H9 (cell line): ENCODE results near the gene RALGAPA2. TPM values are rescaled to one million over a fixed set of nuclear protein-coding genes. Genes with fewer than 3 reads are reported as not detected.

ENCODE experiments used
- DNase-seq: peaks from one replicate; pipeline ENCODE4 v3.0.0-alpha.2; 2017
- H2AFZ ChIP-seq: one replicate; pipeline ENCODE4 v1.6.1; 2013; ENCODE audit warnings: mild to moderate bottlenecking, low read length, control low read depth, moderate library complexity
- H2AK5ac ChIP-seq: 2 replicates; pipeline ENCODE4 v1.6.1; 2013; ENCODE audit warnings: low read length, control low read depth, mixed read lengths; ENCODE audit not compliant: insufficient read length
- H2BK120ac ChIP-seq: one replicate; pipeline ENCODE4 v1.6.1; 2013; ENCODE audit warnings: low read depth, mild to moderate bottlenecking, low read length, control low read depth, inconsistent platforms; ENCODE audit not compliant: poor library complexity, severe bottlenecking
- H2BK12ac ChIP-seq: 2 replicates; pipeline ENCODE4 v1.6.1; 2013; ENCODE audit warnings: low read length, control low read depth, mixed read lengths, low read depth; ENCODE audit not compliant: insufficient read length
- H2BK15ac ChIP-seq: 2 replicates; pipeline ENCODE4 v1.6.1; 2013; ENCODE audit warnings: low read depth, low read length, control low read depth
- H2BK20ac ChIP-seq: one replicate; pipeline ENCODE4 v1.6.1; 2013; ENCODE audit warnings: low read depth, mild to moderate bottlenecking, low read length, control low read depth, inconsistent platforms; ENCODE audit not compliant: poor library complexity, severe bottlenecking
- H2BK5ac ChIP-seq: 2 replicates; pipeline ENCODE4 v1.6.1; 2013; ENCODE audit warnings: low read length, control low read depth, mixed read lengths; ENCODE audit not compliant: insufficient read length
- H3K14ac ChIP-seq: 2 replicates; pipeline ENCODE4 v1.6.1; 2013; ENCODE audit warnings: low read length, control low read depth; ENCODE audit not compliant: insufficient read depth
- H3K18ac ChIP-seq: 2 replicates; pipeline ENCODE4 v1.6.1; 2013; ENCODE audit warnings: low read depth, mild to moderate bottlenecking, mixed read lengths, low read length, control low read depth; ENCODE audit not compliant: insufficient read length
- H3K23ac ChIP-seq: 2 replicates; pipeline ENCODE4 v1.6.1; 2013; ENCODE audit warnings: low read length, control low read depth, mixed read lengths, low read depth; ENCODE audit not compliant: insufficient read length
- H3K23me2 ChIP-seq: 2 replicates; pipeline ENCODE4 v1.6.1; 2013; ENCODE audit warnings: low read depth, mild to moderate bottlenecking, mixed read lengths, low read length, control low read depth; ENCODE audit not compliant: insufficient read length, poor library complexity, severe bottlenecking
- H3K27ac ChIP-seq: 2 replicates; pipeline ENCODE4 v1.5.1; 2013; ENCODE audit warnings: low read length, control low read depth, mixed read lengths, low read depth; ENCODE audit not compliant: insufficient read length
- H3K27me3 ChIP-seq: 2 replicates; pipeline ENCODE4 v1.6.1; 2013; ENCODE audit warnings: low read length, control low read depth, inconsistent platforms; ENCODE audit not compliant: insufficient read depth
- H3K4ac ChIP-seq: 2 replicates; pipeline ENCODE4 v1.6.1; 2013; ENCODE audit warnings: low read depth, mild to moderate bottlenecking, control low read depth, inconsistent platforms, low read length, moderate library complexity
- H3K4me1 ChIP-seq: 2 replicates; pipeline ENCODE4 v1.6.1; 2013; ENCODE audit warnings: low read length, control low read depth, inconsistent platforms; ENCODE audit not compliant: insufficient read depth
- H3K4me2 ChIP-seq: 2 replicates; pipeline ENCODE4 v1.6.1; 2013; ENCODE audit warnings: low read length, control low read depth, mixed read lengths; ENCODE audit not compliant: insufficient read length, insufficient read depth
- H3K56ac ChIP-seq: 2 replicates; pipeline ENCODE4 v1.6.1; 2013; ENCODE audit warnings: low read depth, mild to moderate bottlenecking, mixed read lengths, low read length, control low read depth; ENCODE audit not compliant: insufficient read length
- H3K79me1 ChIP-seq: 2 replicates; pipeline ENCODE4 v1.6.1; 2013; ENCODE audit warnings: low read depth, mild to moderate bottlenecking, moderate library complexity, low read length, control low read depth, inconsistent platforms; ENCODE audit not compliant: insufficient read depth, poor library complexity, severe bottlenecking
- H3K79me2 ChIP-seq: 2 replicates; pipeline ENCODE4 v1.6.1; 2013; ENCODE audit warnings: low read length, control low read depth, inconsistent platforms; ENCODE audit not compliant: insufficient read depth
- H3K9ac ChIP-seq: 2 replicates; pipeline ENCODE4 v1.6.1; 2013; ENCODE audit warnings: low read length, control low read depth, mixed read lengths; ENCODE audit not compliant: insufficient read length; ENCODE audit errors: extremely low read depth
- H3K9me3 ChIP-seq: one replicate; pipeline ENCODE4 v1.6.1; 2013; ENCODE audit warnings: low read depth, low read length, inconsistent platforms; ENCODE audit not compliant: control insufficient read depth
- H3T11ph ChIP-seq: one replicate; pipeline ENCODE4 v1.6.1; 2013; ENCODE audit warnings: mild to moderate bottlenecking, low read length, control low read depth, inconsistent platforms
- H4K20me1 ChIP-seq: one replicate; pipeline ENCODE4 v1.6.1; 2013; ENCODE audit not compliant: control insufficient read depth, insufficient read length, insufficient read depth
- H4K5ac ChIP-seq: 2 replicates; pipeline ENCODE4 v1.6.1; 2013; ENCODE audit warnings: low read depth, mild to moderate bottlenecking, mixed read lengths, low read length, control low read depth; ENCODE audit not compliant: insufficient read length
- H4K8ac ChIP-seq: replicated peaks from 2 replicates; pipeline ENCODE4 v1.6.1; 2013; ENCODE audit warnings: low read length, control low read depth, mixed read lengths, low read depth; ENCODE audit not compliant: insufficient read length
- H4K91ac ChIP-seq: 2 replicates; pipeline ENCODE4 v1.6.1; 2013; ENCODE audit warnings: low read depth, mild to moderate bottlenecking, moderate library complexity, mixed read lengths, low read length, control low read depth; ENCODE audit not compliant: insufficient read length
- H3K27ac Mint-ChIP-seq, 3 experiments: 2 replicates in 2 of 3; 3 replicates in 1 of 3; pipeline ENCODE4 v1.8.0; 2020 to 2021; ENCODE audit warnings: mixed read lengths in 3 of 3, mild to moderate bottlenecking in 1 of 3, moderate library complexity in 1 of 3
- H3K27me3 Mint-ChIP-seq: 2 replicates; pipeline ENCODE4 v1.8.0; 2021; ENCODE audit warnings: low read depth, mild to moderate bottlenecking, moderate library complexity, mixed read lengths
- H3K36me3 Mint-ChIP-seq, 3 experiments: 2 replicates in 2 of 3; 3 replicates in 1 of 3; pipeline ENCODE4 v1.8.0; 2020 to 2021; ENCODE audit warnings: low read depth in 3 of 3, mixed read lengths in 3 of 3; ENCODE audit not compliant: insufficient read depth in 1 of 3
- H3K4me1 Mint-ChIP-seq, 2 experiments: 2 replicates each; pipeline ENCODE4 v1.8.0; 2020; ENCODE audit warnings: mixed read lengths in 2 of 2
- H3K4me3 Mint-ChIP-seq, 2 experiments: 2 replicates in 1 of 2; 3 replicates in 1 of 2; pipeline ENCODE4 v1.8.0; 2020 to 2021; ENCODE audit warnings: mild to moderate bottlenecking in 2 of 2, mixed read lengths in 2 of 2, moderate library complexity in 1 of 2
- H3K9me3 Mint-ChIP-seq, 2 experiments: 2 replicates in 1 of 2; 3 replicates in 1 of 2; pipeline ENCODE4 v1.8.0; 2020; ENCODE audit warnings: mild to moderate bottlenecking in 2 of 2, mixed read lengths in 2 of 2, moderate library complexity in 1 of 2
- WGBS: extraction: QIAGEN DNeasy Blood & Tissue Kit; methylation state at CpG from one replicate; pipeline ENCODE4 v1.1.7; 2013; ENCODE audit warnings: missing lambda C conversion rate, low lambda C conversion rate, mixed read lengths; ENCODE audit not compliant: insufficient read length; ENCODE audit errors: extremely low coverage; 5-methylcytosine and 5-hydroxymethylcytosine counted together
- total RNA-seq: library from RNA; stranded (reverse); gene quantifications from 2 replicates; pipeline ENCODE4 v1.2.1, GENCODE V29; 2021
- TF ChIP-seq, protein P1 (sequence below): fragments of 200-600 bp; sonication (generic); conservative IDR thresholded peaks from 3 replicates; pipeline ENCODE4 v1.8.0; 2021; ENCODE audit warnings: antibody characterized with exemption, mild to moderate bottlenecking

RALGAPA2 gene
- total RNA-seq, 1 experiment from 2014 or later: 16.6 TPM

DNA sequence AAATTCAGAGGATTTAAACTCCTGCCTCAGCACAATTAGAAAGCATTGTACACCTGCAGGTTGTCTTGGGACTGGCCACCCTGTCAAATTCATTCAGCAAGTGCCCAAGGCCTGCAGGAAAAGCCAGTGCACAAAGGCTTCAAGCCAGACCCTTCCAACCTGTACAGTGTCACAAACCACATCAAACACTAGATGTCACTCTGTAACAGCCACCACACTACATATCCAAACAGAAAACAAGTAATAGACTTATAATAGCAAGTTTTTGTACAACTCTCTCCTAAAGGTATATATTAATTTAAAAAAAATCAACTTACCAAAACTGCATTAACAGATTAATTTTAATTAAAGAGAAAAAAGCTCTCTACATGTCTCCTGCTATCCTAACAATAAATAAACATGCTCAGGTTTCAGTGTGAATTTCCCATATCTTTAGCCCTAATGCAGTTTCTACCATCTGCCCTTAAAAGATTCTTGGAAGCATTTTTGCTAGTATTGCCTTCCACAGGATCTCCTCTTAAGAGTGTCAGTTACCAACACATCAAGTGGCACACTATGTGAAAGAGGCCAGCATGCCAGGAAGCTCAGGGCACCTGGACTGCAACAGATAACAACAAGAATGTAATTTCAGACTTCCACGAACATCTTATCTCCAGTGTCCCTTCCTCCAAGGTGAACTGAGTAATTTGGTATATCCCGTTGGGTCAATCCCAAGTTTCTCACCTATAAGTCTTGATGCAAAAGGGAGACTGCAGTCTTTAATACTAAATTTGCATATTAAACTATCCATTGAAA is 47.5 kb downstream of the RALGAPA2 start:
- H3K36me3 Mint-ChIP-seq: no peaks in the 10 kb centered on the region
- H3K9ac ChIP-seq: no peak overlapping the region
- H2BK20ac ChIP-seq: no peak overlapping the region
- no peaks in the 10 kb centered on the region for H3K27me3 Mint-ChIP-seq
- DNase-seq: no peak
- no peak overlapping the region for H2AFZ ChIP-seq
- H3K18ac ChIP-seq: no peak overlapping the region
- H3K4ac ChIP-seq: no peak overlapping the region
- no peak overlapping the region for H3K27ac Mint-ChIP-seq
- H3K9me3 Mint-ChIP-seq: no peaks in the 10 kb centered on the region
- no peak overlapping the region for H2BK12ac ChIP-seq
- no peaks in the 10 kb centered on the region for H3K9me3 ChIP-seq
- H3T11ph ChIP-seq: no peak overlapping the region
- WGBS: no CpG with 5 or more reads among the region's 2 CpGs
- H3K14ac ChIP-seq: no peak overlapping the region
- peaks cover 4% of the 10 kb centered on the region for H3K4me1 ChIP-seq
- no peak overlapping the region for H4K91ac ChIP-seq
- H3K79me2 ChIP-seq: no peaks in the 10 kb centered on the region
- H4K20me1 ChIP-seq: no peaks in the 10 kb centered on the region
- no peak overlapping the region for H4K8ac ChIP-seq
- H3K23me2 ChIP-seq: no peaks in the 10 kb centered on the region
- no peaks in the 10 kb centered on the region for H3K79me1 ChIP-seq
- peaks cover 27 to 28% of the 10 kb centered on the region in 2 experiments for H3K4me1 Mint-ChIP-seq
- H3K27me3 ChIP-seq: no peaks in the 10 kb centered on the region
- H3K27ac ChIP-seq: no peak overlapping the region
- no peak overlapping the region for H2BK5ac ChIP-seq
- no peak overlapping the region for H4K5ac ChIP-seq
- no peak overlapping the region for H3K4me2 ChIP-seq
- H3K23ac ChIP-seq: no peak overlapping the region
- TF ChIP-seq, protein P1, sequence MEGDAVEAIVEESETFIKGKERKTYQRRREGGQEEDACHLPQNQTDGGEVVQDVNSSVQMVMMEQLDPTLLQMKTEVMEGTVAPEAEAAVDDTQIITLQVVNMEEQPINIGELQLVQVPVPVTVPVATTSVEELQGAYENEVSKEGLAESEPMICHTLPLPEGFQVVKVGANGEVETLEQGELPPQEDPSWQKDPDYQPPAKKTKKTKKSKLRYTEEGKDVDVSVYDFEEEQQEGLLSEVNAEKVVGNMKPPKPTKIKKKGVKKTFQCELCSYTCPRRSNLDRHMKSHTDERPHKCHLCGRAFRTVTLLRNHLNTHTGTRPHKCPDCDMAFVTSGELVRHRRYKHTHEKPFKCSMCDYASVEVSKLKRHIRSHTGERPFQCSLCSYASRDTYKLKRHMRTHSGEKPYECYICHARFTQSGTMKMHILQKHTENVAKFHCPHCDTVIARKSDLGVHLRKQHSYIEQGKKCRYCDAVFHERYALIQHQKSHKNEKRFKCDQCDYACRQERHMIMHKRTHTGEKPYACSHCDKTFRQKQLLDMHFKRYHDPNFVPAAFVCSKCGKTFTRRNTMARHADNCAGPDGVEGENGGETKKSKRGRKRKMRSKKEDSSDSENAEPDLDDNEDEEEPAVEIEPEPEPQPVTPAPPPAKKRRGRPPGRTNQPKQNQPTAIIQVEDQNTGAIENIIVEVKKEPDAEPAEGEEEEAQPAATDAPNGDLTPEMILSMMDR: peak; percentile 64
- no peak overlapping the region for H2AK5ac ChIP-seq
- H3K4me3 Mint-ChIP-seq: no peak overlapping the region
- no peak overlapping the region for H2BK120ac ChIP-seq
- no peak overlapping the region for H2BK15ac ChIP-seq
- no peak overlapping the region for H3K56ac ChIP-seq
